CD14-positive monocyte (primary cell): Measurements from ENCODE around the gene SNX9. TPM values are rescaled to one million over a fixed set of nuclear protein-coding genes. Genes with fewer than 3 reads are reported as not detected.

Experiments
- DNase-seq, 3 donors: peaks; one replicate each; pipeline ENCODE4 v3.0.0-alpha.2; 2011 to 2022
- H2AFZ ChIP-seq: 2 replicates; pipeline ENCODE4 v1.6.0; 2012; ENCODE audit warnings: mild to moderate bottlenecking, low read depth, low read length, inconsistent platforms; ENCODE audit not compliant: insufficient read depth, poor library complexity, severe bottlenecking
- H3K27ac ChIP-seq, 2 donors: 1 replicate in 1 of 2; 2 replicates in 1 of 2; pipeline ENCODE4 v1.5.1; 2012 to 2013; ENCODE audit warnings: low read length in 2 of 2, control low read depth in 1 of 2, inconsistent platforms in 1 of 2, low read depth in 1 of 2, mild to moderate bottlenecking in 1 of 2
- H3K27me3 ChIP-seq, 2 donors: one replicate each; pipeline versions ENCODE4 v1.6.0 to v1.6.1; 2011 to 2013; ENCODE audit warnings: low read length in 2 of 2; ENCODE audit not compliant: control insufficient read depth in 2 of 2, insufficient read depth in 2 of 2
- H3K36me3 ChIP-seq, 2 donors: replicated peaks in 1 of 2; 1 replicate in 1 of 2; 2 replicates in 1 of 2; pipeline versions ENCODE4 v1.5.1 to v1.6.1; 2012 to 2013; ENCODE audit warnings: low read length in 2 of 2, control low read depth in 1 of 2, inconsistent platforms in 1 of 2, mild to moderate bottlenecking in 1 of 2; ENCODE audit not compliant: insufficient read depth in 2 of 2, control insufficient read depth in 1 of 2
- H3K4me1 ChIP-seq, 2 donors: 1 replicate in 1 of 2; 2 replicates in 1 of 2; pipeline versions ENCODE4 v1.5.1 to v1.6.1; 2012 to 2013; ENCODE audit warnings: low read length in 2 of 2, control low read depth in 1 of 2, inconsistent platforms in 1 of 2, mild to moderate bottlenecking in 1 of 2, moderate library complexity in 1 of 2; ENCODE audit not compliant: insufficient read depth in 2 of 2, control insufficient read depth in 1 of 2
- H3K4me2 ChIP-seq: replicated peaks from 2 replicates; pipeline ENCODE3; 2012; ENCODE audit warnings: low read length, moderate library complexity, mild to moderate bottlenecking; ENCODE audit not compliant: poor library complexity, severe bottlenecking; ENCODE audit errors: extremely low read depth
- H3K4me3 ChIP-seq, 3 experiments: fragments of 200-600 bp in 1 of 3; sonication (generic) in 1 of 3; replicated peaks in 1 of 3; 1 replicate in 2 of 3; 2 replicates in 1 of 3; pipeline ENCODE4 v1.5.1; 2011 to 2013; ENCODE audit warnings: low read length in 3 of 3, mild to moderate bottlenecking in 3 of 3, control low read depth in 2 of 3, low read depth in 2 of 3, inconsistent platforms in 1 of 3, moderate library complexity in 1 of 3
- H3K79me2 ChIP-seq: 2 replicates; pipeline ENCODE4 v1.6.0; 2012; ENCODE audit warnings: mild to moderate bottlenecking, control low read depth, inconsistent platforms, low read length, moderate library complexity; ENCODE audit not compliant: insufficient read depth
- H3K9ac ChIP-seq: 2 replicates; pipeline ENCODE4 v1.6.0; 2017; ENCODE audit warnings: low read length, mild to moderate bottlenecking; ENCODE audit not compliant: insufficient read depth, poor library complexity, severe bottlenecking
- H3K9me3 ChIP-seq, 2 donors: replicated peaks in 1 of 2; 1 replicate in 1 of 2; 2 replicates in 1 of 2; pipeline versions ENCODE4 v1.5.1 to v1.6.1; 2012 to 2013; ENCODE audit warnings: low read length in 2 of 2, control low read depth in 1 of 2; ENCODE audit not compliant: control insufficient read depth in 1 of 2, insufficient read depth in 1 of 2
- H4K20me1 ChIP-seq: 2 replicates; pipeline ENCODE4 v1.6.0; 2012; ENCODE audit warnings: mild to moderate bottlenecking, low read length, control low read depth, moderate library complexity; ENCODE audit not compliant: insufficient read depth
- H3K27ac Mint-ChIP-seq, 7 donors: one replicate each; pipeline ENCODE4 v1.8.0; 2020; ENCODE audit warnings: mild to moderate bottlenecking in 7 of 7, mixed read lengths in 7 of 7, moderate library complexity in 6 of 7, inconsistent platforms in 2 of 7
- H3K27me3 Mint-ChIP-seq, 3 donors: one replicate each; pipeline ENCODE4 v1.8.0; 2021 to 2022; ENCODE audit warnings: low read depth in 3 of 3, mild to moderate bottlenecking in 3 of 3, mixed read lengths in 3 of 3, moderate library complexity in 3 of 3, inconsistent platforms in 1 of 3
- H3K36me3 Mint-ChIP-seq, 2 donors: one replicate each; pipeline ENCODE4 v1.8.0; 2020; ENCODE audit warnings: mixed read lengths in 2 of 2, inconsistent platforms in 1 of 2, mild to moderate bottlenecking in 1 of 2
- H3K4me1 Mint-ChIP-seq: one replicate; pipeline ENCODE4 v1.8.0; 2020; ENCODE audit warnings: mild to moderate bottlenecking, mixed read lengths
- H3K4me3 Mint-ChIP-seq, 2 donors: one replicate each; pipeline ENCODE4 v1.8.0; 2020; ENCODE audit warnings: mild to moderate bottlenecking in 2 of 2, mixed read lengths in 2 of 2, moderate library complexity in 1 of 2
- H3K9me3 Mint-ChIP-seq, 7 donors: one replicate each; pipeline ENCODE4 v1.8.0; 2020 to 2022; ENCODE audit warnings: mixed read lengths in 7 of 7, mild to moderate bottlenecking in 6 of 7, moderate library complexity in 6 of 7, inconsistent platforms in 2 of 7
- WGBS: methylation state at CpG from one replicate; pipeline ENCODE4 v1.1.5; 2013; ENCODE audit warnings: missing lambda C conversion rate; ENCODE audit not compliant: insufficient coverage; 5-methylcytosine and 5-hydroxymethylcytosine counted together
- intact Hi-C, 2 donors: fragments of 100-400 bp; cut with micrococcal nuclease; formaldehyde crosslinking; loops; one replicate each; pipeline versions ENCODE4 v1.15.0 to v1.15.1; 2023
- polyA plus RNA-seq, 3 donors: library from polyadenylated mRNA; depleted of rRNA in 1 of 3; unstranded in 2 of 3; stranded (reverse) in 1 of 3; fragments of 300-500 nt in 2 of 3; fragments of >200 nt in 1 of 3; fragmentation: Illumina TruSeq in 2 of 3; gene quantifications; 1 replicate in 2 of 3; 2 replicates in 1 of 3; pipeline ENCODE4 v1.2.3, GENCODE V29; 2012 to 2021
- TF ChIP-seq, protein P1 (sequence below): fragments of 200-600 bp; IDR thresholded peaks from one replicate; pipeline ENCODE4 v1.8.0; 2022; ENCODE audit warnings: antibody characterized with exemption, mild to moderate bottlenecking

Gene SNX9
- polyA plus RNA-seq, 3 donors: 5.5 to 8.1 (median 7.2) TPM

DNA sequence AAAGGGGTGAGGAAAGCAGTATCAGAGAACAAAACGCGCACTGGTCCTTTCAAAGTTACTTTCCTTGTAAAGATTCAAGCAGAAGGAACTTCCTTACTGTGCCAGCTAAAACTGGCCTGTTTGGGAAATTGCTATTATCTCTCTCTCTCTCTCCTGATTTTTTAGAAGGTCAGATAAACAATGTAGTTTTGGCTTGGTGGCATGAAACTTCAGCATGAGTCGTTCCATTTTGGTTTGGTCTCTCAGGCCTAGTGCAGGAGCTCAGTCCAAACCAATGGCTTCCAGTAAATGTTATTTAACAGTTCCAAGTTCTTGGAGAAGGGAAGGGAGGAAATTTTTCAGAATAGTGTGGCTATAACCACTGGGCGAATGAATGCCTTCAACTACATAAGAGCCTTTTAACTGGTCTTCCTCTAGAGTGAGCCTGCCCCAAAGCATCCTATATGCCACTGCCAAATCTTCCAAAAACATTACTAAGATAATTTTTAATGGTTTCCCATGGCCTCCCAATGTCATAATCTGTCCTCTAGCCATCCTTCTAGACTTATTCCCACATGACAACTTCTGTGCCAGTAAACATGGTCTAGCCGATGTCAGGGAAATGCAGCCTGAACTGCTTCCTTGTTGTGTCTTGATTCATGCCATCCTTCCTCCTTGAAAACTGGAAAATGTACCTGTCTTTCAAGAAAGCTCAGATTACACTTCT is 9.1 kb upstream of the SNX9 start:
- Histone ChIP-seq H3K27ac (no peak overlapping the region), H3K36me3 (no peaks in the 10 kb centered on the region), H4K20me1 (no peaks in the 10 kb centered on the region), H3K4me1 (no peaks in the 10 kb centered on the region), H3K4me2 (no peak overlapping the region), H2AFZ (no peak overlapping the region), H3K9ac (no peak overlapping the region), H3K9me3 (no peaks in the 10 kb centered on the region), H3K4me3 (no peak overlapping the region), H3K27me3 (no peaks in the 10 kb centered on the region), H3K79me2 (no peaks in the 10 kb centered on the region)
- WGBS: 94% methylated on average over 1 of the region's 5 CpGs
- Mint-ChIP-seq H3K9me3 (peaks cover 0 to 5% (median 2%) of the 10 kb centered on the region in 7 donors), H3K4me3 (no peak overlapping the region), H3K27me3 (peaks cover 3 to 6% (median 5%) of the 10 kb centered on the region in 3 donors), H3K36me3 (no peaks in the 10 kb centered on the region), H3K4me1 (peaks cover 5% of the 10 kb centered on the region), H3K27ac (no peak overlapping the region)
- DNase-seq: no peak
- TF ChIP-seq, protein P1, sequence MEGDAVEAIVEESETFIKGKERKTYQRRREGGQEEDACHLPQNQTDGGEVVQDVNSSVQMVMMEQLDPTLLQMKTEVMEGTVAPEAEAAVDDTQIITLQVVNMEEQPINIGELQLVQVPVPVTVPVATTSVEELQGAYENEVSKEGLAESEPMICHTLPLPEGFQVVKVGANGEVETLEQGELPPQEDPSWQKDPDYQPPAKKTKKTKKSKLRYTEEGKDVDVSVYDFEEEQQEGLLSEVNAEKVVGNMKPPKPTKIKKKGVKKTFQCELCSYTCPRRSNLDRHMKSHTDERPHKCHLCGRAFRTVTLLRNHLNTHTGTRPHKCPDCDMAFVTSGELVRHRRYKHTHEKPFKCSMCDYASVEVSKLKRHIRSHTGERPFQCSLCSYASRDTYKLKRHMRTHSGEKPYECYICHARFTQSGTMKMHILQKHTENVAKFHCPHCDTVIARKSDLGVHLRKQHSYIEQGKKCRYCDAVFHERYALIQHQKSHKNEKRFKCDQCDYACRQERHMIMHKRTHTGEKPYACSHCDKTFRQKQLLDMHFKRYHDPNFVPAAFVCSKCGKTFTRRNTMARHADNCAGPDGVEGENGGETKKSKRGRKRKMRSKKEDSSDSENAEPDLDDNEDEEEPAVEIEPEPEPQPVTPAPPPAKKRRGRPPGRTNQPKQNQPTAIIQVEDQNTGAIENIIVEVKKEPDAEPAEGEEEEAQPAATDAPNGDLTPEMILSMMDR: no peak
- intact Hi-C loops: no loop called here

DNA sequence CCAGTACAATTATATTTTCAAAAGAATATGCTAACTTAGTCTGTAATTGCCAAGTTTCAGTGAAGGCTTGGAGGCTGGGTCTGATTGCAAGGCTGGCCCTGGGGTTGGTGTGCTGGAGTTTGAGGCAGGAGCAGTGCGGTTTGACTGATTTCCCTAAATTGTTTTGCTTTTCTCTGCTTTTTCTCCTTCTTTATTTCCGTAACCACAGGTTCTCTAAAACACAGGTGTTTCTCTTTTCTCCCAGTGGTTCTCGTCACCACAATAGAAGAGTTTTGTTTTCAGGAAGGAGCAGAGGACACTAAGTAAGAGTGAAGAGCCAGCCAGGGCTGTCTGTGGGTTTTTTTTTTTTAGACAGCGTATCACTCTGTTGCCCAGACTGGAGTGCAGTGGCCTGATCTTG is 8.2 kb upstream of the SNX9 start:
- Histone ChIP-seq H3K36me3 (no peaks in the 10 kb centered on the region), H3K9ac (no peak overlapping the region), H3K4me2 (no peak overlapping the region), H3K4me1 (no peaks in the 10 kb centered on the region), H4K20me1 (no peaks in the 10 kb centered on the region), H2AFZ (no peak overlapping the region), H3K79me2 (no peaks in the 10 kb centered on the region), H3K27me3 (no peaks in the 10 kb centered on the region), H3K4me3 (no peak overlapping the region), H3K27ac (no peak overlapping the region), H3K9me3 (no peaks in the 10 kb centered on the region)
- H3K4me3 Mint-ChIP-seq: no peak overlapping the region
- H3K27me3 Mint-ChIP-seq: peaks cover 5 to 11% (median 8%) of the 10 kb centered on the region in 3 donors
- H3K27ac Mint-ChIP-seq: peak overlapping the region in 1 of 7 donors; percentile 4
- peaks cover 0 to 5% (median 2%) of the 10 kb centered on the region in 7 donors for H3K9me3 Mint-ChIP-seq
- DNase-seq: no peak
- TF ChIP-seq, protein P1: no peak
- WGBS: no CpG with 5 or more reads among the region's 4 CpGs
- H3K36me3 Mint-ChIP-seq: no peaks in the 10 kb centered on the region
- intact Hi-C loops: no loop called here
- H3K4me1 Mint-ChIP-seq: peaks cover 5% of the 10 kb centered on the region
